PFSK-1 (cell line): ENCODE results near the gene HEXIM1.

ENCODE experiments used
- POLR2AphosphoS5 ChIP-seq: IDR thresholded peaks from 2 replicates; pipeline ENCODE4 v1.6.1; 2012; ENCODE audit warnings: low read depth, mild to moderate bottlenecking, control low read depth, low read length, moderate library complexity
- REST ChIP-seq, 2 experiments: IDR thresholded peaks; 2 replicates each; pipeline versions ENCODE4 v1.6.1 to v1.8.0; 2011 to 2012; ENCODE audit warnings: low read depth in 2 of 2, low read length in 2 of 2, control low read depth in 1 of 2, inconsistent platforms in 1 of 2, mild to moderate bottlenecking in 1 of 2, moderate library complexity in 1 of 2; ENCODE audit not compliant: insufficient read depth in 1 of 2
- TAF1 ChIP-seq: IDR thresholded peaks from 2 replicates; pipeline ENCODE4 v1.6.1; 2012; ENCODE audit warnings: low read length, control low read depth, borderline replicate concordance; ENCODE audit not compliant: insufficient read depth

- TF ChIP-seq TAF1 (no peak), REST (IDR thresholded peaks at IDR 0.05; ENCODE audit: insufficient read depth in 1 of 2, low read depth in 2 of 2, low read length in 2 of 2) (no peak), POLR2AphosphoS5 (no peak)
Measured at GRCh38 chr17:45128331-45128730, 19.9 kb upstream of the HEXIM1 start.
